Measurements from ENCODE around the gene ETS2.

DNA sequence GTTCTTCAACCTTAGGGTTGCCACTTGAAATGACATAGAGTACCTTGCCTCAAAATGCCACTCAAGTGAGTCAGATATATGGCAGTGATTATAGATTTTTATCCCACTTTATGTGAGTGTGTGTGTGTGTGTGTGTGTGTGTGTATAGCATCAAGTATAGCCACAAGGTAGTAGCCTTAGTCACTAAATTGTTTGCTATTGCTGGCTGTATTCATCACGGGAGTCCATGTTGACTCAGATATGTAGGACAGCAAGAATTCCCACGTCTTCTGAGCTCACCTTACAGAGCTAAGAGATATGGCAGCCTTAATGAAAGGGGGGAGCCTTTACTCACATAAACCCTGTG, 9.3 kb downstream of the ETS2 start:
- no peak for TF ChIP-seq CTCF (conservative IDR thresholded peaks at IDR 0.05; ENCODE audit: low read depth in 2 of 2)
- no peak for TF ChIP-seq EZH2 (IDR thresholded peaks at IDR 0.05; ENCODE audit: low read depth, unreplicated experiment)

All from GM23338 (cell line).